ENCODE data around the gene DMD.

Gene DMD

GRCh38 chrX:32483534-32484136, 727.7 kb downstream of the DMD start:
- DNase-seq (ENCODE audit: low read depth) = no peak

- DNase-seq (ENCODE audit: low read depth) = no peak
Observed at GRCh38 chrX:32480019-32480418, 731.3 kb downstream of the DMD start.

- no peak for DNase-seq (ENCODE audit: low read depth)
Observed at GRCh38 chrX:32472364-32472763, 739.0 kb downstream of the DMD start.

GRCh38 chrX:32455704-32456103, 755.6 kb downstream of the DMD start:
- no peak for DNase-seq (ENCODE audit: low read depth)

GRCh38 chrX:32451954-32452695, 759.2 kb downstream of the DMD start:
- no peak for DNase-seq (ENCODE audit: low read depth)

- DNase-seq (ENCODE audit: low read depth) = no peak
Observed at GRCh38 chrX:32448945-32449344, 762.4 kb downstream of the DMD start.

GRCh38 chrX:32448320-32448719, 763.0 kb downstream of the DMD start:
- DNase-seq (ENCODE audit: low read depth) = no peak

- DNase-seq (ENCODE audit: low read depth) = no peak
Observed at GRCh38 chrX:32447640-32448039, 763.7 kb downstream of the DMD start.

- DNase-seq (ENCODE audit: low read depth) = no peak
Observed at GRCh38 chrX:32443841-32444240, 767.5 kb downstream of the DMD start.

GRCh38 chrX:32421266-32421665, 790.1 kb downstream of the DMD start:
- DNase-seq (ENCODE audit: low read depth) = no peak

GRCh38 chrX:32408389-32408788, 803.0 kb downstream of the DMD start:
- DNase-seq (ENCODE audit: low read depth) = no peak

- DNase-seq (ENCODE audit: low read depth) = no peak
Observed at GRCh38 chrX:32397562-32398216, 813.7 kb downstream of the DMD start.

- DNase-seq (ENCODE audit: low read depth) = no peak
Observed at GRCh38 chrX:32395878-32396277, 815.5 kb downstream of the DMD start.

- no peak for DNase-seq (ENCODE audit: low read depth)
Observed at GRCh38 chrX:32392655-32393054, 818.7 kb downstream of the DMD start.

GRCh38 chrX:32370456-32371205, 840.7 kb downstream of the DMD start:
- DNase-seq (ENCODE audit: low read depth) = no peak

GRCh38 chrX:32293962-32294700, 917.2 kb downstream of the DMD start:
- DNase-seq (ENCODE audit: low read depth) = no peak

GRCh38 chrX:32289356-32289755, 922.0 kb downstream of the DMD start:
- DNase-seq (ENCODE audit: low read depth) = no peak

GRCh38 chrX:32281853-32282252, 929.5 kb downstream of the DMD start:
- no peak for DNase-seq (ENCODE audit: low read depth)

GRCh38 chrX:32280921-32281320, 930.4 kb downstream of the DMD start:
- no peak for DNase-seq (ENCODE audit: low read depth)

- no peak for DNase-seq (ENCODE audit: low read depth)
Observed at GRCh38 chrX:32280489-32280888, 930.9 kb downstream of the DMD start.

- DNase-seq (ENCODE audit: low read depth) = no peak
Observed at GRCh38 chrX:32276153-32276552, 935.2 kb downstream of the DMD start.

- DNase-seq (ENCODE audit: low read depth) = no peak
Observed at GRCh38 chrX:32269866-32270265, 941.5 kb downstream of the DMD start.

All from EH (cell line).